ENCODE data around the gene IP6K1.

Gene IP6K1

DNA sequence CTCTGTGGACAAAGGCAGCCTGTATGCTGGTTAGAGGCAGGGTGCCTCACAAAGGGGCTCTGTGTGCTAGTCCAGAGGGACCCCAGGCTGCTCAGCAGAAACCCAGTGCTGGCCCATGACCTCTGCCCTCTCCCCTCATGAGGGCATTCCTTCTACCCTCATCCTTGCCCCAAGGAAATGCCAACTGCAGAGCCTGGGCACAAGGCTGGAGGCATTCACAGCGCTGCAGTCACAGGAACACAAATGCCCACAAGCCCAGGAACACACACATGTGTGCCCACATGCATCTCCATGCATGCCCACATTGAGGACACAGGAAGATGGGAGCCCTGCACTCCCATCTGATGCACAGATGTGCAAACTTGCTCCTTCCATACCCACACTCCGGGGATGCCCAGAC lies 20.5 kb upstream of the IP6K1 start:
- Histone ChIP-seq H3K4me2 (ENCODE audit: low read length) (no peak overlapping the region), H3K4me3 (ENCODE audit: low read depth, low read length, poor library complexity, severe bottlenecking) (no peak overlapping the region), H3K27ac (ENCODE audit: low read depth, low read length, poor library complexity, severe bottlenecking) (no peak overlapping the region)

DNA sequence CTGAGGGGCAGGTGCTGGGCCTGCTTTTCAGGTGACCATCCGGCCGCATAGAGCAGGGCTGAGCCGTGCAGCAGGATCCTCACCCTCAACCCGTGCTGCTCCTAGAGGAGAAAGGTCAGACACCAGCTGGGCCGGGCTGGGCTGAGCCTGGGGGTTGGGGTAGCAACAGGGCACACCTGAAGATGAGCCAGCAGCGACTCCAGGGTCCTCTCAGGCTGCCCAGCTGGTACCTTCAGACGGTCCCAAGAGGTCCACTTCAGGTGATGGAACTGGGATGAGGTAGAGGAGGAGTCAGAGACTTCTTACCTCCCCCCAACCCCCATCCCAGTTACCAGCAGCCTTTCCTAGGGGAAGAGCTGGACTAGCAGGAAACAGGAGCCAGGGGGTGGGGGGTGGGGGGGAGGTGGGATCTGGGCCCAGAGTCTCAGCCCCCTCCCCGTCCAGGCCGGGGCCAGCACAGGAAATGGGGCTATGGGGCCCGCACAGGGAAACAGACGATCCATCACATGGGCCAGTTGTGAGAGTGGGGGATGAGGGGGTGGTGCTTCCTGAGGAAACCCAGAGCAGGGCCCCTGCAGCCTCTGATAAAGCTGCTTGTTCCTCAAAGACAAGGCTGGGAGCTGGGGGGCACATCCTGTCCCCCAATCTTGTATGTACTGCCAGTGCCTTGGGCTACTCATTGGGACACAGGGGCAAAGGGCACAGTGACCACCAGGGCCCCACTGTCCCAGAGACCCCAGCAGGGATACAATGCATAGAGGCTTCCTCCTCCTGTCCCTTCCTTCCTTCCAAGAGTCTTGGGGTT lies 19.8 kb upstream of the IP6K1 start:
- H3K36me3 ChIP-seq (ENCODE audit: insufficient read depth, low read length) = no peaks in the 10 kb centered on the region
- H2AFZ ChIP-seq (ENCODE audit: low read length) = no peak overlapping the region
- no peaks in the 10 kb centered on the region for H3K9me3 ChIP-seq (ENCODE audit: low read length)
- H3F3A ChIP-seq (ENCODE audit: insufficient read depth, low read length) = no peaks in the 10 kb centered on the region
- peaks cover 25% of the 10 kb centered on the region for H3K4me1 ChIP-seq (ENCODE audit: insufficient read depth, low read length, severe bottlenecking)
- TF ChIP-seq, protein P1, sequence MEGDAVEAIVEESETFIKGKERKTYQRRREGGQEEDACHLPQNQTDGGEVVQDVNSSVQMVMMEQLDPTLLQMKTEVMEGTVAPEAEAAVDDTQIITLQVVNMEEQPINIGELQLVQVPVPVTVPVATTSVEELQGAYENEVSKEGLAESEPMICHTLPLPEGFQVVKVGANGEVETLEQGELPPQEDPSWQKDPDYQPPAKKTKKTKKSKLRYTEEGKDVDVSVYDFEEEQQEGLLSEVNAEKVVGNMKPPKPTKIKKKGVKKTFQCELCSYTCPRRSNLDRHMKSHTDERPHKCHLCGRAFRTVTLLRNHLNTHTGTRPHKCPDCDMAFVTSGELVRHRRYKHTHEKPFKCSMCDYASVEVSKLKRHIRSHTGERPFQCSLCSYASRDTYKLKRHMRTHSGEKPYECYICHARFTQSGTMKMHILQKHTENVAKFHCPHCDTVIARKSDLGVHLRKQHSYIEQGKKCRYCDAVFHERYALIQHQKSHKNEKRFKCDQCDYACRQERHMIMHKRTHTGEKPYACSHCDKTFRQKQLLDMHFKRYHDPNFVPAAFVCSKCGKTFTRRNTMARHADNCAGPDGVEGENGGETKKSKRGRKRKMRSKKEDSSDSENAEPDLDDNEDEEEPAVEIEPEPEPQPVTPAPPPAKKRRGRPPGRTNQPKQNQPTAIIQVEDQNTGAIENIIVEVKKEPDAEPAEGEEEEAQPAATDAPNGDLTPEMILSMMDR (IDR thresholded peaks at IDR 0.05; ENCODE audit: low read length) = no peak
- no peak for TF ChIP-seq EZH2 (IDR thresholded peaks at IDR 0.05; ENCODE audit: borderline replicate concordance, low read length)
- no peaks in the 10 kb centered on the region for H3K27me3 ChIP-seq (ENCODE audit: insufficient read depth, low read length)
- no peaks in the 10 kb centered on the region for H3K79me2 ChIP-seq (ENCODE audit: insufficient read depth, low read length)
- no peak overlapping the region for H3K4me2 ChIP-seq (ENCODE audit: low read length)
- no peak overlapping the region for H3K27ac ChIP-seq (ENCODE audit: low read depth, low read length, poor library complexity, severe bottlenecking)
- no peaks in the 10 kb centered on the region for H4K20me1 ChIP-seq (ENCODE audit: insufficient read depth, low read length)
- H3K4me3 ChIP-seq (ENCODE audit: low read depth, low read length, poor library complexity, severe bottlenecking) = no peak overlapping the region
- H3K9ac ChIP-seq (ENCODE audit: low read length) = no peak overlapping the region
- H3K9me2 ChIP-seq (ENCODE audit: low read depth, low read length) = no peaks in the 10 kb centered on the region

More for the DNA sequence above, 20.5 kb upstream of the IP6K1 start:
- no peaks in the 10 kb centered on the region for H3K79me2 ChIP-seq (ENCODE audit: insufficient read depth, low read length)
- H3K9me2 ChIP-seq (ENCODE audit: low read depth, low read length) = no peaks in the 10 kb centered on the region
- no peak overlapping the region for H3K9ac ChIP-seq (ENCODE audit: low read length)
- H3K4me1 ChIP-seq (ENCODE audit: insufficient read depth, low read length, severe bottlenecking) = peaks cover 25% of the 10 kb centered on the region
- H3K27me3 ChIP-seq (ENCODE audit: insufficient read depth, low read length) = no peaks in the 10 kb centered on the region
- TF ChIP-seq EZH2 (IDR thresholded peaks at IDR 0.05; ENCODE audit: borderline replicate concordance, low read length) = no peak
- H2AFZ ChIP-seq (ENCODE audit: low read length) = no peak overlapping the region
- H4K20me1 ChIP-seq (ENCODE audit: insufficient read depth, low read length) = no peaks in the 10 kb centered on the region
- H3K9me3 ChIP-seq (ENCODE audit: low read length) = no peaks in the 10 kb centered on the region
- no peaks in the 10 kb centered on the region for H3K36me3 ChIP-seq (ENCODE audit: insufficient read depth, low read length)
- no peaks in the 10 kb centered on the region for H3F3A ChIP-seq (ENCODE audit: insufficient read depth, low read length)

DNA sequence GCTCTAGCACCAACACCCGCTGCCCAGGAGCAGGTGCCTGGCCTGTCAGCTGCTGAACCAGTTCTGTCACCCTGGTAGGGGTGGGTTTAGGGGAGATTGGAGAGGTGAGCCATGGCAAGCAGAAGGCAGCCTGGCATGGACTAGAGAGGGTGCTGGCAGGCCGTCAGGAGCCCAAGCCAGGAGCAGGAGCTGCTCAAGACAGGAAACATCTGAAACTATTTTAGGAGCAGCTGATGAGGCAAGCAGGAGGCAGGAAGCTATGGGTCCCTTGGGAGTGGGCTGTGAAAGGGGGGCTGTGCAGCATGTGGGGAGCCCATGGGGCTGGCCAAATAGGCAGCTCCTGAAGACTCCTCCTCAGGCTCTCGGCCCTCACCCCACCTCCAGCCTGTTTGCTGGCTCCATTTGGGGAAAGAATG lies 19.0 kb upstream of the IP6K1 start:
- H3K27me3 ChIP-seq (ENCODE audit: insufficient read depth, low read length) = no peaks in the 10 kb centered on the region
- TF ChIP-seq, protein P1 (IDR thresholded peaks at IDR 0.05; ENCODE audit: low read length) = no peak
- no peak for TF ChIP-seq EZH2 (IDR thresholded peaks at IDR 0.05; ENCODE audit: borderline replicate concordance, low read length)
- no peaks in the 10 kb centered on the region for H3K9me2 ChIP-seq (ENCODE audit: low read depth, low read length)
- peaks cover 25% of the 10 kb centered on the region for H3K4me1 ChIP-seq (ENCODE audit: insufficient read depth, low read length, severe bottlenecking)
- no peak overlapping the region for H3K9ac ChIP-seq (ENCODE audit: low read length)
- no peak overlapping the region for H3K27ac ChIP-seq (ENCODE audit: low read depth, low read length, poor library complexity, severe bottlenecking)
- H3K9me3 ChIP-seq (ENCODE audit: low read length) = no peaks in the 10 kb centered on the region
- H3K36me3 ChIP-seq (ENCODE audit: insufficient read depth, low read length) = no peaks in the 10 kb centered on the region
- H3K4me2 ChIP-seq (ENCODE audit: low read length) = no peak overlapping the region
- H3K4me3 ChIP-seq (ENCODE audit: low read depth, low read length, poor library complexity, severe bottlenecking) = no peak overlapping the region
- no peaks in the 10 kb centered on the region for H4K20me1 ChIP-seq (ENCODE audit: insufficient read depth, low read length)
- H2AFZ ChIP-seq (ENCODE audit: low read length) = no peak overlapping the region
- H3F3A ChIP-seq (ENCODE audit: insufficient read depth, low read length) = no peaks in the 10 kb centered on the region
- no peaks in the 10 kb centered on the region for H3K79me2 ChIP-seq (ENCODE audit: insufficient read depth, low read length)

All from OCI-LY1 (cell line).